Keratinocyte (primary cell): ENCODE data around the gene HOXC9. TPM values are rescaled to one million over a fixed set of nuclear protein-coding genes. Genes with fewer than 3 reads are reported as not detected.

Source experiments
- DNase-seq: peaks from one replicate; pipeline ENCODE4 v3.0.0-alpha.2; 2011; ENCODE audit warnings: low read depth, missing footprints, low spot score
- FAIRE-seq: peaks from 2 replicates; lab custom pipeline; 2011; peaks lifted over from hg19 to GRCh38; lab: Jason Lieb, UNC
- H2AFZ ChIP-seq: 2 replicates; pipeline ENCODE4 v1.6.0; 2012; ENCODE audit warnings: low read length, control low read depth, inconsistent platforms; ENCODE audit not compliant: control insufficient read depth
- H3K27ac ChIP-seq: 2 replicates; pipeline ENCODE4 v1.5.1; 2011; ENCODE audit warnings: low read length; ENCODE audit not compliant: control insufficient read depth, insufficient read depth
- H3K27me3 ChIP-seq: 3 replicates; pipeline ENCODE4 v1.6.0; 2011; ENCODE audit warnings: low read length; ENCODE audit not compliant: control insufficient read depth, insufficient read depth; ENCODE audit errors: extremely low read depth
- H3K36me3 ChIP-seq, 2 experiments: 2 replicates in 1 of 2; 3 replicates in 1 of 2; pipeline ENCODE4 v1.5.1; 2011; ENCODE audit warnings: low read length in 2 of 2, mild to moderate bottlenecking in 1 of 2; ENCODE audit not compliant: control insufficient read depth in 2 of 2, insufficient read depth in 2 of 2; ENCODE audit errors: extremely low read depth in 1 of 2
- H3K4me1 ChIP-seq: 3 replicates; pipeline ENCODE4 v1.5.1; 2011; ENCODE audit warnings: low read length; ENCODE audit not compliant: control insufficient read depth, insufficient read depth; ENCODE audit errors: extremely low read depth
- H3K4me2 ChIP-seq: 3 replicates; pipeline ENCODE4 v1.6.0; 2011; ENCODE audit warnings: low read depth, low read length; ENCODE audit not compliant: control insufficient read depth, insufficient read depth; ENCODE audit errors: extremely low read depth
- H3K4me3 ChIP-seq, 3 experiments: fragments of 200-600 bp in 1 of 3; sonication (generic) in 1 of 3; 2 replicates in 2 of 3; 3 replicates in 1 of 3; pipeline ENCODE4 v1.5.1; 2011 to 2016; ENCODE audit warnings: low read length in 3 of 3, mild to moderate bottlenecking in 3 of 3, control low read depth in 2 of 3, inconsistent platforms in 1 of 3, low read depth in 1 of 3, mixed read lengths in 1 of 3, mixed run types in 1 of 3, moderate library complexity in 1 of 3; ENCODE audit not compliant: control insufficient read depth in 2 of 3, insufficient read depth in 2 of 3; ENCODE audit errors: extremely low read depth in 1 of 3
- H3K79me2 ChIP-seq: 2 replicates; pipeline ENCODE4 v1.6.0; 2012; ENCODE audit warnings: low read length; ENCODE audit not compliant: control insufficient read depth, insufficient read depth
- H3K9ac ChIP-seq: 3 replicates; pipeline ENCODE4 v1.6.0; 2011; ENCODE audit warnings: low read length; ENCODE audit not compliant: control insufficient read depth, insufficient read depth; ENCODE audit errors: extremely low read depth
- H3K9me1 ChIP-seq: 3 replicates; pipeline ENCODE4 v1.6.0; 2011; ENCODE audit warnings: low read length; ENCODE audit not compliant: control insufficient read depth, insufficient read depth; ENCODE audit errors: extremely low read depth
- H3K9me3 ChIP-seq: 2 replicates; pipeline ENCODE4 v1.5.1; 2012; ENCODE audit warnings: low read depth, low read length; ENCODE audit not compliant: control insufficient read depth
- H4K20me1 ChIP-seq: 3 replicates; pipeline ENCODE4 v1.6.0; 2011; ENCODE audit warnings: low read length; ENCODE audit not compliant: control insufficient read depth, insufficient read depth; ENCODE audit errors: extremely low read depth
- CTCF ChIP-seq, 3 experiments: IDR thresholded peaks in 1 of 3; conservative IDR thresholded peaks in 1 of 3; optimal IDR thresholded peaks in 1 of 3; 2 replicates in 2 of 3; 3 replicates in 1 of 3; pipeline versions ENCODE3 to v1.5.1; 2011; ENCODE audit warnings: low read length in 3 of 3, mild to moderate bottlenecking in 3 of 3, moderate library complexity in 2 of 3, control low read depth in 1 of 3, inconsistent platforms in 1 of 3; ENCODE audit not compliant: insufficient read depth in 2 of 3; ENCODE audit errors: extremely low read depth in 1 of 3
- EZH2 ChIP-seq: IDR thresholded peaks from one replicate; pipeline ENCODE4 v1.6.1; 2012; ENCODE audit warnings: inconsistent platforms, mild to moderate bottlenecking, low read length, moderate library complexity
- dilution Hi-C: fragments of 300-500 bp; cut with MboI; formaldehyde crosslinking; loops from one replicate; pipeline ENCODE4 v1.7.0; 2020; ENCODE audit warnings: low sequenced_read_pairs; ENCODE audit not compliant: extremely low pct_ligation_motif_present
- polyA plus RNA-seq, 5 experiments: library from polyadenylated mRNA; depleted of rRNA in 3 of 5; stranded (reverse) in 3 of 5; stranded (forward) in 1 of 5; unstranded in 1 of 5; fragments of >200 nt; gene quantifications; 1 replicate in 1 of 5; 2 replicates in 3 of 5; 3 replicates in 1 of 5; pipeline versions ENCODE4 v1.2.1 to v1.2.3, GENCODE V29; 2011 to 2012; ENCODE audit warnings: missing spikeins in 2 of 5, low read depth in 1 of 5, low replicate concordance in 1 of 5

Gene HOXC9
- polyA plus RNA-seq, 1 donor (not counting 4 experiments of a cell fraction or from before 2014, with no cell fraction given): 1.8 TPM

- Histone ChIP-seq H3K9me1 (no peaks in the 10 kb centered on the region), H4K20me1 (no peaks in the 10 kb centered on the region), H3K27ac (peak overlapping the region; percentile 58), H3K9ac (peak overlapping the region; percentile 66), H2AFZ (peak overlapping the region; percentile 67), H3K36me3 (peaks cover 0 to 1% of the 10 kb centered on the region in 2 experiments), H3K79me2 (peaks cover 13% of the 10 kb centered on the region), H3K4me2 (peak overlapping the region; percentile 95), H3K9me3 (no peaks in the 10 kb centered on the region), H3K27me3 (no peaks in the 10 kb centered on the region), H3K4me3 (peak overlapping the region; percentile 33 to 77 (median 65)), H3K4me1 (peaks cover 37% of the 10 kb centered on the region)
- no peak for TF ChIP-seq EZH2
- TF ChIP-seq CTCF (optimal IDR thresholded peaks at IDR 0.05 in 1 of 3, IDR thresholded peaks at IDR 0.05 in 1 of 3, conservative IDR thresholded peaks at IDR 0.05 in 1 of 3; ENCODE audit: extremely low read depth in 1 of 3, insufficient read depth in 2 of 3, low read length in 3 of 3): no peak
- FAIRE-seq (peak; percentile 20), DNase-seq (no peak)
- dilution Hi-C loops: no loop called here
Measured at GRCh38 chr12:54033106-54033979, 33.4 kb downstream of the HOXC9 start.

- H4K20me1 ChIP-seq: no peaks in the 10 kb centered on the region
- TF ChIP-seq CTCF (optimal IDR thresholded peaks at IDR 0.05 in 1 of 3, IDR thresholded peaks at IDR 0.05 in 1 of 3, conservative IDR thresholded peaks at IDR 0.05 in 1 of 3; ENCODE audit: extremely low read depth in 1 of 3, insufficient read depth in 2 of 3, low read length in 3 of 3) (no peak), EZH2 (no peak)
- no peaks in the 10 kb centered on the region for H3K9me1 ChIP-seq
- H3K27ac ChIP-seq: no peak overlapping the region
- H3K4me3 ChIP-seq: peak overlapping the region; percentile 33 to 77 (median 65)
- FAIRE-seq (peak; percentile 5), DNase-seq (no peak)
- H3K4me2 ChIP-seq: peak overlapping the region; percentile 57
- H3K36me3 ChIP-seq: peaks cover 0 to 1% of the 10 kb centered on the region in 2 experiments
- H2AFZ ChIP-seq: no peak overlapping the region
- peaks cover 1% of the 10 kb centered on the region for H3K27me3 ChIP-seq
- peak overlapping the region; percentile 66 for H3K9ac ChIP-seq
- no peaks in the 10 kb centered on the region for H3K9me3 ChIP-seq
- dilution Hi-C loops: no loop called here
- peaks cover 46% of the 10 kb centered on the region for H3K4me1 ChIP-seq
- H3K79me2 ChIP-seq: peaks cover 7% of the 10 kb centered on the region
Measured at GRCh38 chr12:54033980-54034784, 34.2 kb downstream of the HOXC9 start.
